HG02763 (cell line): ENCODE results near the gene CCDC40.

Experiments
- ATAC-seq: cut with Tn5 transposase; IDR thresholded peaks from one replicate; pipeline ENCODE4 v1.9.1; 2021; ENCODE audit warnings: mild to moderate bottlenecking, moderate library complexity; ENCODE audit not compliant: unreplicated experiment

Gene CCDC40

GRCh38 chr17:80130992-80131391 is 94.5 kb downstream of the CCDC40 start:
- ATAC-seq = no peak

GRCh38 chr17:80132906-80133625 is 96.6 kb downstream of the CCDC40 start:
- no peak for ATAC-seq

- no peak for ATAC-seq
Measured at GRCh38 chr17:80133626-80133970, 97.2 kb downstream of the CCDC40 start.

- no peak for ATAC-seq
Measured at GRCh38 chr17:80137131-80137530, 100.7 kb downstream of the CCDC40 start.

GRCh38 chr17:80138856-80139426 is 102.5 kb downstream of the CCDC40 start:
- ATAC-seq = no peak

GRCh38 chr17:80141463-80142165 is 105.2 kb downstream of the CCDC40 start:
- no peak for ATAC-seq

- ATAC-seq = no peak
Measured at GRCh38 chr17:80142929-80143328, 106.5 kb downstream of the CCDC40 start.

- ATAC-seq = no peak
Measured at GRCh38 chr17:80145076-80146075, 108.9 kb downstream of the CCDC40 start.

- ATAC-seq = peak; percentile 22
Measured at GRCh38 chr17:80146121-80147034, 109.9 kb downstream of the CCDC40 start.

- peak; percentile 86 for ATAC-seq
Measured at GRCh38 chr17:80147035-80147822, 110.8 kb downstream of the CCDC40 start, which contains the start of gene EIF4A3. EIF4A3 (minus strand) TSS chr17:80147128; CDS start chr17:80146961, 167 bp downstream.
